SK-N-SH (cell line): ENCODE results near the gene TOR2A. TPM values are rescaled to one million over a fixed set of nuclear protein-coding genes. Genes with fewer than 3 reads are reported as not detected.

Source experiments
- CHD2 ChIP-seq: fragments of 150-350 bp; IDR thresholded peaks from 2 replicates; pipeline ENCODE4 v1.6.1; 2018; ENCODE audit warnings: low read length; ENCODE audit not compliant: partially characterized antibody
- EZH2phosphoT487 ChIP-seq: fragments of 200-600 bp; sonication (generic); IDR thresholded peaks from 2 replicates; pipeline ENCODE4 v1.6.1; 2017; ENCODE audit warnings: low read depth, mixed run types, mild to moderate bottlenecking, antibody characterized with exemption, moderate library complexity, borderline replicate concordance
- FOSL2 ChIP-seq: IDR thresholded peaks from 2 replicates; pipeline ENCODE4 v1.4.0; 2012; ENCODE audit warnings: low read depth, mild to moderate bottlenecking, moderate library complexity, borderline replicate concordance
- FOXJ3 ChIP-seq: sonication (generic); formaldehyde crosslinking; IDR thresholded peaks from 2 replicates; pipeline ENCODE4 v1.5.1; 2020; ENCODE audit warnings: mild to moderate bottlenecking, missing genetic modification reagents
- FOXM1 ChIP-seq: IDR thresholded peaks from 2 replicates; pipeline ENCODE4 v1.4.0; 2012; ENCODE audit warnings: low read depth, mild to moderate bottlenecking
- GABPA ChIP-seq: IDR thresholded peaks from 2 replicates; pipeline ENCODE4 v1.4.0; 2012; ENCODE audit warnings: low read depth, mild to moderate bottlenecking
- IRF3 ChIP-seq: fragments of 150-350 bp; IDR thresholded peaks from 2 replicates; pipeline ENCODE4 v1.6.1; 2016; ENCODE audit warnings: mild to moderate bottlenecking, low read depth, low read length
- MEF2A ChIP-seq: IDR thresholded peaks from 2 replicates; pipeline ENCODE4 v1.4.0; 2012; ENCODE audit warnings: low read depth, borderline replicate concordance
- MXI1 ChIP-seq: IDR thresholded peaks from 2 replicates; pipeline ENCODE4 v1.6.1; 2012; ENCODE audit warnings: mild to moderate bottlenecking, low read depth, low read length, improper control_type of control experiment
- NFIC ChIP-seq: IDR thresholded peaks from 2 replicates; pipeline ENCODE4 v1.4.0; 2012; ENCODE audit warnings: borderline replicate concordance
- POLR2AphosphoS5 ChIP-seq: IDR thresholded peaks from 2 replicates; pipeline ENCODE4 v1.6.1; 2012; ENCODE audit warnings: low read depth, low read length
- REST ChIP-seq: IDR thresholded peaks from 2 replicates; pipeline ENCODE4 v1.6.1; 2012; ENCODE audit warnings: mild to moderate bottlenecking, low read depth, low read length, moderate library complexity
- RXRA ChIP-seq: IDR thresholded peaks from 2 replicates; pipeline ENCODE4 v1.4.0; 2012; ENCODE audit warnings: low read depth, mild to moderate bottlenecking, borderline replicate concordance
- SMC3 ChIP-seq: IDR thresholded peaks from 2 replicates; pipeline ENCODE4 v1.6.1; 2012; ENCODE audit warnings: low read depth, low read length, improper control_type of control experiment
- TAF1 ChIP-seq: IDR thresholded peaks from 2 replicates; pipeline ENCODE4 v1.6.1; 2012; ENCODE audit warnings: low read depth, mild to moderate bottlenecking, low read length, moderate library complexity, borderline replicate concordance
- TEAD4 ChIP-seq: IDR thresholded peaks from 2 replicates; pipeline ENCODE4 v1.4.0; 2012; ENCODE audit warnings: mild to moderate bottlenecking, borderline replicate concordance; ENCODE audit not compliant: insufficient read depth
- USF1 ChIP-seq: IDR thresholded peaks from 2 replicates; pipeline ENCODE4 v1.4.0; 2012; ENCODE audit warnings: low read depth, borderline replicate concordance
- USF2 ChIP-seq: fragments of 150-350 bp; IDR thresholded peaks from 2 replicates; pipeline ENCODE4 v1.6.1; 2017; ENCODE audit warnings: antibody characterized with exemption, low read length, low read depth, borderline replicate concordance
- YY1 ChIP-seq: IDR thresholded peaks from 2 replicates; pipeline ENCODE4 v1.4.0; 2012; ENCODE audit warnings: low read depth, mild to moderate bottlenecking
- ZBTB33 ChIP-seq: IDR thresholded peaks from 2 replicates; pipeline ENCODE4 v1.4.0; 2012; ENCODE audit warnings: low read depth, borderline replicate concordance
- polyA plus RNA-seq, 3 experiments: library from polyadenylated mRNA; depleted of rRNA; stranded (reverse); fragments of >200 nt; gene quantifications; 2 replicates each; pipeline ENCODE4 v1.2.3, GENCODE V29; 2012

TOR2A gene
- polyA plus RNA-seq, 1 of the 3 experiments (the other 2 are of a cell fraction): 17.2 TPM

GRCh38 chr9:127715470-127716337 lies 19.4 kb downstream of the TOR2A start, which contains the start of the genes PTRH1 and TTC16 (continued):
- TF ChIP-seq RXRA: no peak
- TF ChIP-seq CHD2: peak; percentile 86
- TF ChIP-seq FOSL2: no peak
- no peak for TF ChIP-seq USF1
- no peak for TF ChIP-seq USF2
- no peak for TF ChIP-seq EZH2phosphoT487
- TF ChIP-seq REST: no peak
- TF ChIP-seq NFIC: no peak
- TF ChIP-seq YY1: peak; percentile 99
- no peak for TF ChIP-seq FOXJ3 (CRISPR knock-in tag)
- 0 out of 2 replicates have a peak, but pooled peaks have one; percentile 13 for TF ChIP-seq TAF1
- TF ChIP-seq ZBTB33: no peak
- no peak for TF ChIP-seq MEF2A
- no peak for TF ChIP-seq TEAD4
- peak; percentile 75 for TF ChIP-seq GABPA
- peak; percentile 92 for TF ChIP-seq MXI1
- TF ChIP-seq POLR2AphosphoS5: no peak
- TF ChIP-seq SMC3: no peak
- peak; percentile 54 for TF ChIP-seq IRF3
- no peak for TF ChIP-seq FOXM1
